Coronary artery (tissue), 2 donors: ENCODE results near the gene PAPPA2.

Source experiments
- DNase-seq: peaks from one replicate; pipeline ENCODE4 v3.0.0-alpha.2; 2017; ENCODE audit warnings: low spot score
- H3K27ac ChIP-seq, 2 donors: fragments of 200-600 bp; sonication (generic); one replicate each; pipeline ENCODE4 v1.5.1; 2016 to 2019
- H3K4me3 ChIP-seq: fragments of 200-600 bp; sonication (generic); 2 replicates; pipeline ENCODE4 v1.5.1; 2016; ENCODE audit warnings: mild to moderate bottlenecking, moderate library complexity
- TF ChIP-seq, protein P1 (sequence below): fragments of 200-600 bp; sonication (generic); IDR thresholded peaks from one replicate; pipeline ENCODE4 v1.5.1; 2019; ENCODE audit warnings: antibody characterized with exemption

PAPPA2 gene

DNA sequence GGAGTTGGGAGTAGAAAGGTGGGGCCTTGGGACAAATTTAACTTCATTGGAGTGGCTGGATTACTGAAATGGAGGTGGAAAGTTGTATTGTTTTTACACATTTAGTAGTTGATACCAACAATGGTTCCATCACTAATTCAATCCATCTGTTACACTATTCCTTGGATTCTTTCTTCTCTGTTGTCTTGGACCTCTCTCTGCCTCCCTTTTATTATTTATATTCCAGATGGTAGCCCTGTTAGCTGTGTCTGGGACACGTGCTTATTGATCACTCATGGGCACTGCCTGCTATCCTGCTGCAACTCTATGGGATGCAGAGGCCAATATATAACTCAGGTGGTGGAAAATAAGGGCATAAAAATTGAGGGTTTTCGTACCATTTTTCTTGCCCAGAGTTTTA lies 346.3 kb downstream of the PAPPA2 start:
- H3K27ac ChIP-seq: no peak overlapping the region
- TF ChIP-seq, protein P1, sequence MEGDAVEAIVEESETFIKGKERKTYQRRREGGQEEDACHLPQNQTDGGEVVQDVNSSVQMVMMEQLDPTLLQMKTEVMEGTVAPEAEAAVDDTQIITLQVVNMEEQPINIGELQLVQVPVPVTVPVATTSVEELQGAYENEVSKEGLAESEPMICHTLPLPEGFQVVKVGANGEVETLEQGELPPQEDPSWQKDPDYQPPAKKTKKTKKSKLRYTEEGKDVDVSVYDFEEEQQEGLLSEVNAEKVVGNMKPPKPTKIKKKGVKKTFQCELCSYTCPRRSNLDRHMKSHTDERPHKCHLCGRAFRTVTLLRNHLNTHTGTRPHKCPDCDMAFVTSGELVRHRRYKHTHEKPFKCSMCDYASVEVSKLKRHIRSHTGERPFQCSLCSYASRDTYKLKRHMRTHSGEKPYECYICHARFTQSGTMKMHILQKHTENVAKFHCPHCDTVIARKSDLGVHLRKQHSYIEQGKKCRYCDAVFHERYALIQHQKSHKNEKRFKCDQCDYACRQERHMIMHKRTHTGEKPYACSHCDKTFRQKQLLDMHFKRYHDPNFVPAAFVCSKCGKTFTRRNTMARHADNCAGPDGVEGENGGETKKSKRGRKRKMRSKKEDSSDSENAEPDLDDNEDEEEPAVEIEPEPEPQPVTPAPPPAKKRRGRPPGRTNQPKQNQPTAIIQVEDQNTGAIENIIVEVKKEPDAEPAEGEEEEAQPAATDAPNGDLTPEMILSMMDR: no peak

DNA sequence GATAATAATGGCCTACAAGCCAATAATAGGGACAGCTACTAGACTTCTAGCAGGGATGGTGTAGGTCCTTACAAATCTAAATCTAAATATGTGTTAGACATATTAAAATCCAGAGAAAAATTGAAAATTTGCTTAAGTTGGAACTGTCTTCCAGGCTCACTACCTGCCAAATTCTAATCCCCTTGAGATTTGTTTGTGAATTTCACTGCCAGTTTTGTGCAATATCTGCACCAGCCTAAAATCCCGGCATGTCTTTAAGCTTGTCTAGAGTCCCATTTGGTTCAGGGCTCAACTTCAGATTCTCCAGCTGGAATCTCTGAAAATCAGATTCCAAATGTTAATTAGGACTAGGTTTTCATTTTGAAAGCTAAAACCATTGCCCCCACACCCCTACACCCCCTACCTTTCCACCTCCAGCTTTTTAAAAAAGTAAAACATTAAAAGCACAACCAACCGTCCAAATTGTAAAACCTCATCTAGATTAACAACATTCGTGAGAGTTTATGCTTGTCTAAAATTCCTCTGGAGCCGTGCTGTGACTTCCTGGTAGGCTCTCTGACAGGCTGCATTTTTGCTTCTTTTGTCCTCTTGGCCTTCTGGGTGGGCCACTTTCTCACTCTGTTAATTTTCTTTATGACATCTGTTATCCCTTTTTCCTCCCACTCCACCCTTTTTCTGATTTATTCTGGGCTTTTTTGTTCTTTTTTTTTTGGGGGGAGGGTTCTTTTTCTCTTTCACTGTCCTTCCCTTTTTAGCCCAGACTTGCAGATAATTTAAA lies 348.7 kb downstream of the PAPPA2 start:
- no peak for DNase-seq
- TF ChIP-seq, protein P1: no peak
- Histone ChIP-seq H3K4me3 (no peak overlapping the region), H3K27ac (no peak overlapping the region)

More for the DNA sequence above, 346.3 kb downstream of the PAPPA2 start:
- no peak for DNase-seq
- no peak overlapping the region for H3K4me3 ChIP-seq

GRCh38 chr1:176815621-176816020 lies 352.6 kb downstream of the PAPPA2 start:
- no peak overlapping the region for H3K4me3 ChIP-seq
- H3K27ac ChIP-seq: no peak overlapping the region
- TF ChIP-seq, protein P1: no peak
- DNase-seq: no peak

DNA sequence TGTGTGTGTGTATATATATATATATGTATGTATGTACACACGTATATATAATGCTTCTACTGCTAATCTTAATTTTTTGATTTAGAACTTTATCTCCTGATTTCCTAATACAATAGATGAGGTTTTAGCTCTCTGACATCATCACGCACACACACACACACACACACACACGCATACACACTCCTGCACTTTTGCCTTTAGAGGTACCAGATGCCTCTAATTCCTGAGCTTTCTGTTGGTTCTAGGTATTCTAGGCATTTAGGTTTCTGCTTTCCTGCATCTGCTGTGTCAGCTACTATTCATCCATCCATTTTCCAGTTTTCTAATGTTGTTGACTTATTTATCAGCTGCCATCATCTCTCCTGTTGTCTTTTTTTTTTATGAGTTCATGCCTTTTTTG lies 353.3 kb downstream of the PAPPA2 start:
- no peak for DNase-seq
- Histone ChIP-seq H3K4me3 (no peak overlapping the region), H3K27ac (no peak overlapping the region)
- TF ChIP-seq, protein P1: no peak

- TF ChIP-seq, protein P1: no peak
- Histone ChIP-seq H3K27ac (no peak overlapping the region), H3K4me3 (no peak overlapping the region)
- no peak for DNase-seq
Measured at GRCh38 chr1:176820391-176821031, 357.5 kb downstream of the PAPPA2 start.

DNA sequence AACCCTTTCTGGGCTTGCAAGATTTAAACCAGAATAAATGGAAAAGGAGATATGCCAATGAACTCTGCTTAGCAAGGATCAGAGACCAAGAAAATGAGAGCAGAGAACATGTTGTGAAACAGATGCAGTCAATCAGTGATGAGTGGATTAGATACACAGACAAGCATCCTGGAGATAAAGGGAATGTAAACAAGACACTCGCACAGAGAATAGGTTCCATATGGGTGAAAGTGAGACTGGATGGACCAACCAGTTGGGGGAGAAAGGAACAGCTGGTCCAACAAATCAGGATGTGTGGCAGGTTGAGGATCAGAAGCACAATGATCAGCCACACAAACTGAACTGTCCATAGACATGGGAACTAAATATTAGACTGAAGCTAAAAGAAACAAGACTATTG lies 363.3 kb downstream of the PAPPA2 start:
- no peak overlapping the region for H3K4me3 ChIP-seq
- H3K27ac ChIP-seq: no peak overlapping the region
- DNase-seq: no peak
- TF ChIP-seq, protein P1: no peak

- H3K27ac ChIP-seq: no peak overlapping the region
- no peak for DNase-seq
- TF ChIP-seq, protein P1: no peak
- no peak overlapping the region for H3K4me3 ChIP-seq
Measured at GRCh38 chr1:176829261-176829660, 366.3 kb downstream of the PAPPA2 start.
